Activated naive CD4-positive, alpha-beta T cell treated with anti-CD3 and anti-CD28 coated beads, Interleukin-2, amount 10 ng/mL, durations not matched to agents 7 days and 5 days (primary cell): ENCODE measurements around the gene LPAR5.
"Not testable (repeated sequence)": the region's sequence is repeated elsewhere in the genome, so short reads cannot be mapped to it uniquely, and the experiment has no call there.

ENCODE experiments used
- CTCF ChIA-PET: fragments of 350-600 bp; sonication (Branson Sonifier 250); formaldehyde crosslinking; loops from one replicate; lab custom pipeline; 2021; ENCODE audit warnings: antibody characterized with exemption; lab: Charles Lee
- DNase-seq: peaks from one replicate; pipeline ENCODE4 v3.0.0-alpha.2; 2020
- H3K27ac Mint-ChIP-seq: one replicate; pipeline ENCODE4 v1.8.0; 2021; ENCODE audit warnings: mild to moderate bottlenecking, moderate library complexity, mixed read lengths
- H3K27me3 Mint-ChIP-seq: one replicate; pipeline ENCODE4 v1.8.0; 2021; ENCODE audit warnings: mild to moderate bottlenecking, mixed read lengths
- H3K36me3 Mint-ChIP-seq: one replicate; pipeline ENCODE4 v1.8.0; 2021; ENCODE audit warnings: mixed read lengths
- H3K4me1 Mint-ChIP-seq: one replicate; pipeline ENCODE4 v1.8.0; 2021; ENCODE audit warnings: mixed read lengths
- H3K4me3 Mint-ChIP-seq: one replicate; pipeline ENCODE4 v1.8.0; 2021; ENCODE audit warnings: mild to moderate bottlenecking, moderate library complexity, mixed read lengths
- H3K9me3 Mint-ChIP-seq: one replicate; pipeline ENCODE4 v1.8.0; 2021; ENCODE audit warnings: mixed read lengths

The LPAR5 gene

GRCh38 chr12:6607751-6608591, 27.8 kb downstream of the LPAR5 start:
- no peaks in the 10 kb centered on the region for H3K27me3 Mint-ChIP-seq
- CTCF ChIA-PET, result interaction anchor here (0.7 to 1.4 kb wide), 3 partner anchors 13 to 265 kb away, joined by 3 read pairs; partner anchors contain the start of gene SPSB2
- H3K36me3 Mint-ChIP-seq, result peaks cover 30% of the 10 kb centered on the region
- peak; percentile 76 for DNase-seq
- peaks cover 55% of the 10 kb centered on the region for H3K4me1 Mint-ChIP-seq
- H3K27ac Mint-ChIP-seq, result no peak overlapping the region
- no peaks in the 10 kb centered on the region for H3K9me3 Mint-ChIP-seq
- H3K4me3 Mint-ChIP-seq, result no peak overlapping the region

- Mint-ChIP-seq H3K36me3 (peaks cover 44% of the 10 kb centered on the region), H3K27me3 (no peaks in the 10 kb centered on the region), H3K9me3 (no peaks in the 10 kb centered on the region), H3K4me3 (no peak overlapping the region), H3K4me1 (peaks cover 55% of the 10 kb centered on the region), H3K27ac (peak overlapping the region; percentile 81)
- CTCF ChIA-PET, result interaction anchor here (1.0 to 1.4 kb wide), 2 partner anchors 36 to 78 kb away, joined by 4 to 5 read pairs; no protein-coding TSS in a partner anchor
- peak; percentile 72 for DNase-seq
Measured at GRCh38 chr12:6606331-6607131, 29.2 kb downstream of the LPAR5 start.

DNA sequence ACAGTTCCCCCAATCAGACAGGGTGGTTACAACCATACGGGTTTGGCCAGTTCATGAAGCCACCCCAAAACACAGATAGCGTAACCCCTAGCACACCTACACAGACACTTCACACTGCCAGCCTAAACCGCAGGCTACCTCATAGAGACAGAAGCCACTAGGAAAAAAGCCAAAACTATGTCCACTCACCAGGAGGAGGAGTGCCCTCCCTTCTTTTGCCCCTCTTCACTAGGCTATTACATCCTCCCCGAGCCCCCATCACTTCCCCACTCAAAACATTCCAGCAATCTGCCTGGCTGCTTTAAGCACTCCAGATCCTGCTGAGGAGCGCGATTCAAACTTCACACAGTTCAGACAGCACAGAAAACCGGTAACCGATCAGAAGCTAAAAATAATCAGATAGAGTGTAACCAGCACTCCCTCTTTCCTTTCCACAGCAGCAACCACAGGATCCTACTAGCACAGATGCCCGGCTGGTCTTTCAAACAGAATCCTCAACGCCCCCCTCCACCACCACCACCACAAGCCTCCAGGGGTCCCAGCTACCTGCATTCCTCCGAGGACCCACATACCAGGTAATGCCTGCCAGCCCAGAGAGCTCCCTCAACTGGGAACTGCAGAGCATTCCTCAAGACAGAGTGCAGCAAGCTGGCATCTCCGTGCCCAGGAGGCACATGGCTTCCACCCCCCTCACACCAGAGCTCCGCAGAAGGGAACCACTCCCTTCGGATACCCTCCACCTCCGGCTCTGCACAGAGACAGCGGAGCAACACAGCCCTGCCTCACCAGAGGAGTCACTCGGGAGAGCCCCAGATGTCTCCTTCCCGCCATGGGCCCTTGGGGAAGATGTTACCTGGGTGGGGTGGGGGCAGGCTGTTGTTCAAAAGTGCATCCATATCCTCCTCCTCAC, 30.1 kb downstream of the LPAR5 start:
- peak overlapping the region; percentile 81 for H3K27ac Mint-ChIP-seq
- peaks cover 53% of the 10 kb centered on the region for H3K36me3 Mint-ChIP-seq
- H3K4me3 Mint-ChIP-seq, result no peak overlapping the region
- H3K4me1 Mint-ChIP-seq, result peaks cover 51% of the 10 kb centered on the region
- no peaks in the 10 kb centered on the region for H3K9me3 Mint-ChIP-seq
- no peaks in the 10 kb centered on the region for H3K27me3 Mint-ChIP-seq
- CTCF ChIA-PET, result interaction anchor here (0.9 to 1.4 kb wide), 7 partner anchors 9 to 140 kb away, joined by 3 to 5 read pairs (median 3); no protein-coding TSS in a partner anchor
- peak; percentile 46 for DNase-seq

GRCh38 chr12:6604259-6605029, 31.3 kb downstream of the LPAR5 start:
- Mint-ChIP-seq H3K4me1 (peaks cover 48% of the 10 kb centered on the region), H3K9me3 (no peaks in the 10 kb centered on the region), H3K27ac (peak overlapping the region; percentile 81), H3K36me3 (peaks cover 65% of the 10 kb centered on the region), H3K4me3 (no peak overlapping the region), H3K27me3 (no peaks in the 10 kb centered on the region)
- CTCF ChIA-PET, result interaction anchor here (1.0 to 1.6 kb wide), 5 partner anchors 8 to 91 kb away, joined by 3 to 7 read pairs (median 3); no protein-coding TSS in a partner anchor
- DNase-seq, result no peak

DNA sequence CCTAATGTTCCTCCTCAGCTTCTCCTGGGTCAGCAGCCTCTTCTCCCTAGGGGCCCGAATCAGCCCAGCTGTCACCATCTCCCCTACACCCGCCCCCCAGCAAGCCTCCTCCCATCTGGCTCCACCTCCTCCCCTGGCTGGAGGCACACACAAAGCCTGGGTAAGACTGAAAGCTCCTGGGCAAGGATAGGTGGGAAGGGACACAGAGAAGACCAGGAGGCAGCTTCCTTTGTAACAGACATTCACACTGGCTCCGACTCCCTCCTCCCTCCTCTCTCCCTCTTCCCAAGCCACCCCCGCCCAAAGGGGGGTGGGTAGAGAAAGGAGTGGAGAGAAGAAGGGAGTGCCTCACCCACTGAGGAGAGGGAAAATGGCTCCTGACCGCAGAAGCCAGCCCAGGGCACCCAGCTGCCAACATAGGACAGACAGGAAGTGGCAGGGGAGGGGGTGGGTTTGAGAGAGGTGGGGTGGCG, 32.6 kb downstream of the LPAR5 start:
- H3K4me3 Mint-ChIP-seq, result no peak overlapping the region

GRCh38 chr12:6602526-6602925, 33.2 kb downstream of the LPAR5 start:
- Mint-ChIP-seq H3K27ac (peak overlapping the region; percentile 81), H3K4me3 (no peak overlapping the region), H3K36me3 (peaks cover 77% of the 10 kb centered on the region), H3K4me1 (peaks cover 48% of the 10 kb centered on the region), H3K9me3 (no peaks in the 10 kb centered on the region), H3K27me3 (no peaks in the 10 kb centered on the region)
- no peak for DNase-seq
- CTCF ChIA-PET, result interaction anchor here (0.7 to 1.8 kb wide), 8 partner anchors 25 to 266 kb away, joined by 3 to 4 read pairs (median 4); no protein-coding TSS in a partner anchor

More for the DNA sequence above, 32.6 kb downstream of the LPAR5 start:
- H3K27ac Mint-ChIP-seq, result peak overlapping the region; percentile 81
- DNase-seq, result peak; percentile 62
- H3K27me3 Mint-ChIP-seq, result no peaks in the 10 kb centered on the region
- CTCF ChIA-PET, result interaction anchor here (0.7 to 1.8 kb wide), 8 partner anchors 25 to 267 kb away, joined by 3 to 7 read pairs (median 4); no protein-coding TSS in a partner anchor
- H3K36me3 Mint-ChIP-seq, result peaks cover 72% of the 10 kb centered on the region
- peaks cover 48% of the 10 kb centered on the region for H3K4me1 Mint-ChIP-seq
- H3K9me3 Mint-ChIP-seq, result no peaks in the 10 kb centered on the region

GRCh38 chr12:6595673-6596072, 40.1 kb downstream of the LPAR5 start:
- CTCF ChIA-PET, result interaction anchor here (0.8 kb wide), 1 partner anchor 10 kb away, joined by 3 read pairs; no protein-coding TSS in a partner anchor
- H3K36me3 Mint-ChIP-seq, result peaks cover 74% of the 10 kb centered on the region
- not testable (repeated sequence) for H3K4me3 Mint-ChIP-seq, H3K27me3 Mint-ChIP-seq, DNase-seq, H3K9me3 Mint-ChIP-seq
- peaks cover 12% of the 10 kb centered on the region for H3K4me1 Mint-ChIP-seq
- peak overlapping the region; percentile 5 for H3K27ac Mint-ChIP-seq

DNA sequence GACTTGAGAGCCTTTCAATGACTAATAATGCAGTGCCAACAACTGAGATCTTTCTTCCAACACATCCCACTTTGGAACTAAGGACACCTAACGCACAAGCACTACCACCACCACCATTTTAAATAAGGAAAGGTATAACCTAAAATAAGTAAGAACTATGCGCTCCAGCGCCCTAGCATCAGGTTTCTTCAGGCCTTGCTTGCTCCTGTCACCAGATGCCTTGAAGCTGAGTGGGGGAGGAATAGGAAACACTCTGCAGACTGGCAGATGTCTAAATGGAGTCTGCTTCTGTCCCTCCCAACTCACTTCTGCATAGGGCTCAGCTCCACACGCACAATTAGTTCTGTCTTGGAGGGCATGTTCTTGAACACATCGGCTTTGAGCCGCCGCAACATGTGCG, 43.7 kb downstream of the LPAR5 start:
- no peaks in the 10 kb centered on the region for H3K9me3 Mint-ChIP-seq
- DNase-seq, result no peak
- H3K27ac Mint-ChIP-seq, result peak overlapping the region; percentile 73
- CTCF ChIA-PET, result no interaction called here
- H3K27me3 Mint-ChIP-seq, result no peaks in the 10 kb centered on the region
- H3K36me3 Mint-ChIP-seq, result peaks cover 71% of the 10 kb centered on the region
- no peak overlapping the region for H3K4me3 Mint-ChIP-seq
- H3K4me1 Mint-ChIP-seq, result peaks cover 10% of the 10 kb centered on the region

- CTCF ChIA-PET, result not testable (repeated sequence)
Measured at GRCh38 chr12:6586569-6586968, 49.2 kb downstream of the LPAR5 start.

DNA sequence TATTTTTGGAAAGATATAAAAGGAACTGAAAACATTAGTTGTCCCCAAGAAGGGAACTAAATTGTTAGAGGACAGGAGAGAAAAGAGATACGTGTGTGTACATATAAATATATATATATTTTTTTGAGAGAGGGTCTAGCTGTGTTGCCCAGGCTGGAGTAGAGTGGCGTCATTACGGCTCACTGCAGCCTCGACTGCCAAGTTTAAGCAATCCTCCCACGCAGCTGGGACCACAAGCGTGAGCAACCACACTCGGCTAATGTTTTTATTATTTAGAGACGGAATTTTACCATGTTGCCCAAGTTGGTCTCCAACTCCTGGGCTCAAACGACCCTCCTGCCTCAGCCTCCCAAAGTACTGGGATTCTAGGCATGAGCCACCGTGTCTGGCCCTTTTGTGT, 51.5 kb downstream of the LPAR5 start:
- no peaks in the 10 kb centered on the region for H3K4me1 Mint-ChIP-seq
- no peak overlapping the region for H3K4me3 Mint-ChIP-seq
- H3K36me3 Mint-ChIP-seq, result peaks cover 60% of the 10 kb centered on the region
- no peak for DNase-seq
- no peaks in the 10 kb centered on the region for H3K27me3 Mint-ChIP-seq
- H3K9me3 Mint-ChIP-seq, result no peaks in the 10 kb centered on the region
- CTCF ChIA-PET, result interaction anchor here (1.6 kb wide), 1 partner anchor 21 kb away, joined by 3 read pairs; no protein-coding TSS in a partner anchor
- no peak overlapping the region for H3K27ac Mint-ChIP-seq

More at GRCh38 chr12:6586569-6586968, 49.2 kb downstream of the LPAR5 start:
- peaks cover 62% of the 10 kb centered on the region for H3K36me3 Mint-ChIP-seq
- H3K27ac Mint-ChIP-seq, result peak overlapping the region; percentile 49
- not testable (repeated sequence) for DNase-seq, H3K27me3 Mint-ChIP-seq, H3K9me3 Mint-ChIP-seq, H3K4me1 Mint-ChIP-seq, H3K4me3 Mint-ChIP-seq

- H3K9me3 Mint-ChIP-seq, result no peaks in the 10 kb centered on the region
- no peak for DNase-seq
- CTCF ChIA-PET, result interaction anchor here (0.7 to 1.6 kb wide), 3 partner anchors 19 to 119 kb away, joined by 3 to 4 read pairs (median 3); no protein-coding TSS in a partner anchor
- peaks cover 63% of the 10 kb centered on the region for H3K36me3 Mint-ChIP-seq
- no peaks in the 10 kb centered on the region for H3K27me3 Mint-ChIP-seq
- H3K27ac Mint-ChIP-seq, result no peak overlapping the region
- H3K4me1 Mint-ChIP-seq, result no peaks in the 10 kb centered on the region
- no peak overlapping the region for H3K4me3 Mint-ChIP-seq
Measured at GRCh38 chr12:6582959-6583358, 52.8 kb downstream of the LPAR5 start.

DNA sequence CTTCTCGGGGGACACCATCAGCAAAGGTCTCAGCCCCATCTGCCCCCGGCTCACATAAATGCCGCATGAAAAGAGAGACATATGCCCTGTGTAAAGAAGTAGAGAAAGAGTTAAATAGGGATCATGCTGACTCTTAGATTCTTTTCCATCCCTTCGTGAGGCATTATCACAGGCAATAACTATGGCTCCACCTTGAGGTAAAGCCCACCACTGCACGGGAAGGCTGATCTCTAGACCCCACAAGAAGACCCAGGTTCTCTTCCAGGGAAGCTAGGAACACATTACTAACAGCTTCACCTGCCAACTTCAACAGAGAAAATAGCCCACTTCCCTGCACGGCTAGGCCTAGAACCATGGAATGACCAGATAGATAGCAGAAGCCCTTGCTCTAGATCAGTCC, 53.6 kb downstream of the LPAR5 start:
- no peaks in the 10 kb centered on the region for H3K27me3 Mint-ChIP-seq
- H3K9me3 Mint-ChIP-seq, result no peaks in the 10 kb centered on the region
- no peaks in the 10 kb centered on the region for H3K4me1 Mint-ChIP-seq
- no peak overlapping the region for H3K27ac Mint-ChIP-seq
- no peak for DNase-seq
- CTCF ChIA-PET, result interaction anchor here (0.7 kb wide), 1 partner anchor 33 kb away, joined by 4 read pairs; no protein-coding TSS in a partner anchor
- H3K4me3 Mint-ChIP-seq, result no peak overlapping the region
- H3K36me3 Mint-ChIP-seq, result peaks cover 62% of the 10 kb centered on the region
